ENCODE results near the gene EFTUD2. TPM values are rescaled to one million over a fixed set of nuclear protein-coding genes. Genes with fewer than 3 reads are reported as not detected.

The EFTUD2 gene
- total and polyA plus RNA-seq, 10 donors = 39.0 to 140 (median 102) TPM

- H3K36me3 ChIP-seq = no peaks in the 10 kb centered on the region
- no peaks in the 10 kb centered on the region for H3K9me3 ChIP-seq
- peaks cover 0 to 39% (median 13%) of the 10 kb centered on the region in 6 donors for H3K4me1 ChIP-seq
- DNase-seq = peak; percentile 48
- H3K4me3 ChIP-seq = no peak overlapping the region
- 47 to 89% (median 72%) methylated on average over 1 to 2 of the region's 2 CpGs for WGBS, 5 donors
- H3K27me3 ChIP-seq (replicated peaks in 1 of 7) = peaks cover 0 to 44% (median 0%) of the 10 kb centered on the region in 7 donors
- intact Hi-C loops (cut with DNase I; ENCODE audit: low total_unique reads) = no loop called here
- H3K27ac ChIP-seq = no peak overlapping the region
- TF ChIP-seq, protein P1, sequence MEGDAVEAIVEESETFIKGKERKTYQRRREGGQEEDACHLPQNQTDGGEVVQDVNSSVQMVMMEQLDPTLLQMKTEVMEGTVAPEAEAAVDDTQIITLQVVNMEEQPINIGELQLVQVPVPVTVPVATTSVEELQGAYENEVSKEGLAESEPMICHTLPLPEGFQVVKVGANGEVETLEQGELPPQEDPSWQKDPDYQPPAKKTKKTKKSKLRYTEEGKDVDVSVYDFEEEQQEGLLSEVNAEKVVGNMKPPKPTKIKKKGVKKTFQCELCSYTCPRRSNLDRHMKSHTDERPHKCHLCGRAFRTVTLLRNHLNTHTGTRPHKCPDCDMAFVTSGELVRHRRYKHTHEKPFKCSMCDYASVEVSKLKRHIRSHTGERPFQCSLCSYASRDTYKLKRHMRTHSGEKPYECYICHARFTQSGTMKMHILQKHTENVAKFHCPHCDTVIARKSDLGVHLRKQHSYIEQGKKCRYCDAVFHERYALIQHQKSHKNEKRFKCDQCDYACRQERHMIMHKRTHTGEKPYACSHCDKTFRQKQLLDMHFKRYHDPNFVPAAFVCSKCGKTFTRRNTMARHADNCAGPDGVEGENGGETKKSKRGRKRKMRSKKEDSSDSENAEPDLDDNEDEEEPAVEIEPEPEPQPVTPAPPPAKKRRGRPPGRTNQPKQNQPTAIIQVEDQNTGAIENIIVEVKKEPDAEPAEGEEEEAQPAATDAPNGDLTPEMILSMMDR (IDR thresholded peaks at IDR 0.05 in 8 of 11, conservative IDR thresholded peaks at IDR 0.05 in 3 of 11) = no peak
- TF ChIP-seq POLR2A (IDR thresholded peaks at IDR 0.05) = no peak
- no peak for TF ChIP-seq POLR2AphosphoS5 (IDR thresholded peaks at IDR 0.05)
These were observed 20.2 kb upstream of the EFTUD2 start for GRCh38 chr17:44919411-44919810.

DNA sequence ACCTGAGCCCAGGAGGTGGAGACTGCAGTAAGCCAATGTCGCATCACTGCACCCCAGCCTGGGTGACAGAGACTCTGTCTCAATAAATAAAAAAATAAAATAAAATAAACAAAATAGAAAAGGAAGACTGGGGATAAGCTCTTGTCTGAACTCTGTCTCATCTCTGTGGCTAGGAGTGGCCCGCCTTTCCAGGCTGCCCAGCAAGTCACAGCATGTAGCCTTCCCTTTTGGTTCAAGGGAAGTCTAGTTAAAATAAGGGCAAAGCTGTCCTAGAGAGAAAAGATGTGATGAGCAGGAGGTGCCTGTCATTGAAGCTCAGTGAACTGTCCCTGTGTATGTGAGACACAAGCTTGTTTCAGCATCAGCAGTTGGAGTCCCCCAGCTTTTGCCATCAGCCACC, 18.8 kb upstream of the EFTUD2 start:
- Histone ChIP-seq H3K36me3 (no peaks in the 10 kb centered on the region), H3K4me3 (no peak overlapping the region), H3K9me3 (no peaks in the 10 kb centered on the region), H3K4me1 (peaks cover 0 to 39% (median 13%) of the 10 kb centered on the region in 6 donors), H3K27me3 (replicated peaks in 1 of 7) (peaks cover 0 to 52% (median 0%) of the 10 kb centered on the region in 7 donors), H3K27ac (no peak overlapping the region)
- no peak for DNase-seq
- WGBS, 5 donors = 94 to 100% (median 95%) methylated on average over 2 of the region's 2 CpGs
- intact Hi-C loops (cut with DNase I; ENCODE audit: low total_unique reads) = no loop called here
- TF ChIP-seq, protein P1 (IDR thresholded peaks at IDR 0.05 in 8 of 11, conservative IDR thresholded peaks at IDR 0.05 in 3 of 11) = no peak
- TF ChIP-seq POLR2A (IDR thresholded peaks at IDR 0.05) (no peak), POLR2AphosphoS5 (IDR thresholded peaks at IDR 0.05) (no peak)

DNA sequence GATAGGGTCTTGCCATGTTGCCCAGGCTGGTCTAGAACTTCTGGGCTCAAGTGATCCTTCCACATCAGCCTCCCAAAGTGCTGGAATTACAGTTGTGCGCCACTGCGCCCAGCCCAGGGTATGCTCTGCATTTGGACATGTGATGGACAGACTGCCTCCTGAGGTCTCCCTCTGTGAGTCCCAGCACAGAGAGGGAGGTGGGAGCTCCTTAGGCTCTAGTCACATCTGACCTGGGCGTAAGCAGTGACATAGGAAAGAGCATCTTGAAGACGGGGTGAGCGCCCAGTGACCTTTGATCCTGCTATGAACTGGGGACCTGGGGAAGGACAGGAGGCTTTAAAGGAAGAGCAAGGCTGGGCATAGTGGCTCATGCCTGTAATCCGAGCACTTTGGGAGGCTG, 18.2 kb upstream of the EFTUD2 start:
- TF ChIP-seq POLR2AphosphoS5 (IDR thresholded peaks at IDR 0.05) (no peak), POLR2A (IDR thresholded peaks at IDR 0.05) (no peak)
- TF ChIP-seq, protein P1 (IDR thresholded peaks at IDR 0.05 in 8 of 11, conservative IDR thresholded peaks at IDR 0.05 in 3 of 11) = no peak
- H3K4me3 ChIP-seq = no peak overlapping the region
- H3K9me3 ChIP-seq = no peaks in the 10 kb centered on the region
- H3K4me1 ChIP-seq = peaks cover 0 to 39% (median 13%) of the 10 kb centered on the region in 6 donors
- H3K27ac ChIP-seq = no peak overlapping the region
- H3K36me3 ChIP-seq = no peaks in the 10 kb centered on the region
- intact Hi-C loops (cut with DNase I; ENCODE audit: low total_unique reads) = no loop called here
- 84 to 94% (median 91%) methylated on average over 6 of the region's 6 CpGs for WGBS, 5 donors
- H3K27me3 ChIP-seq (replicated peaks in 1 of 7) = peaks cover 0 to 53% (median under 1%) of the 10 kb centered on the region in 7 donors
- no peak for DNase-seq

DNA sequence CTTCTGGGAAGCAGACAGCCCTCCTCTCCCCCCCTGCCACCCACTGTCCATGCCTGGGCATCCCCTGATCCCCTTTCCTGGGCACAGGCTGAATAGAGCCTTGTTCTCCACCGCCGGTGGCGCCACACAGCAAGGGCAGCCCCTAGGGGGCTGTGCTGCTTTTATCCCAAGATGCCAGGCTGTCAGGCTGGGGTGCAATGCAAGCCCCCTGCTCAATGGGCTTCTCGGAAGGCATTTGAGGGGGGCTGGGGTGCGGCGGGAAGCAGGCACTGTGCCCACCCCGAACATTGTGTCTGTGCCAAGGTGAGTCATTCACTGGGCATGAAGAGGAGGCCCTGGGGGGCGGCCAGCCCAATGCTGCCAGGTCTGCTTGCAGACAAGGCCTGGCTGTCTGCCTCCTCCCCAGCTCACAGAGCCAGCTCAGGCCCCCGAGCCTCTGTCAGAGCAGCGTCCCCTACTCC, 17.6 kb upstream of the EFTUD2 start:
- TF ChIP-seq, protein P1 (IDR thresholded peaks at IDR 0.05 in 8 of 11, conservative IDR thresholded peaks at IDR 0.05 in 3 of 11) = no peak
- no peak for TF ChIP-seq POLR2A (IDR thresholded peaks at IDR 0.05)
- TF ChIP-seq POLR2AphosphoS5 (IDR thresholded peaks at IDR 0.05) = peak in 1 of 3 donors; percentile 41

More for the DNA sequence above, 17.6 kb upstream of the EFTUD2 start:
- intact Hi-C loops (cut with DNase I; ENCODE audit: low total_unique reads) = no loop called here
- Histone ChIP-seq H3K27me3 (replicated peaks in 1 of 7) (peaks cover 0 to 53% (median 4%) of the 10 kb centered on the region in 7 donors), H3K4me1 (peaks cover 0 to 46% (median 14%) of the 10 kb centered on the region in 6 donors), H3K9me3 (no peaks in the 10 kb centered on the region), H3K4me3 (no peak overlapping the region), H3K27ac (peak overlapping the region in 6 of 8 donors; percentile 22 to 68 (median 52)), H3K36me3 (no peaks in the 10 kb centered on the region)
- DNase-seq = peak; percentile 70
- WGBS, 5 donors = 73 to 81% (median 77%) methylated on average over 7 to 10 of the region's 10 CpGs
